Measurements from ENCODE around the gene PDE3A.
"Not testable (repeated sequence)": the region's sequence is repeated elsewhere in the genome, so short reads cannot be mapped to it uniquely, and the experiment has no call there.

The PDE3A gene

DNA sequence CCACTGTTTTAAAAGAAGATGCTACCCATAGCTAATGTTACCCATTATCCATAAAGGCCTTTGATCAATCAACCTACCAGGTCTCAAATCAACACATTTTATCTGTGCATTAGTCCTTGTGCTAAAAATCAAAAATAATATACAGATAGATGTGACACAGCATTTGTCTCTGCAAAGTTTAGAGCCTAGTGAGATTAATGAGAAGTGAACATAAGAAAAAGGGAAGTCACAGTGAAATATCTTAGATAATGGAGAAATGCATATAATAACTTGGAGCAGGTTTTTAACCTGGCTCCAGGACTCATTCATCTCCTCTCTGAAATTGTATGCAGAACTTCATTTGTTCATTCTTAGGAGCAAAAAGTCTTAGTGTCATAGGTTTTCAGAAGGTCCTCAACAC, 7.2 kb downstream of the PDE3A start:
- DNase-seq, result no peak

GRCh38 chr12:20376984-20377383, 8.6 kb downstream of the PDE3A start:
- DNase-seq, result no peak

DNA sequence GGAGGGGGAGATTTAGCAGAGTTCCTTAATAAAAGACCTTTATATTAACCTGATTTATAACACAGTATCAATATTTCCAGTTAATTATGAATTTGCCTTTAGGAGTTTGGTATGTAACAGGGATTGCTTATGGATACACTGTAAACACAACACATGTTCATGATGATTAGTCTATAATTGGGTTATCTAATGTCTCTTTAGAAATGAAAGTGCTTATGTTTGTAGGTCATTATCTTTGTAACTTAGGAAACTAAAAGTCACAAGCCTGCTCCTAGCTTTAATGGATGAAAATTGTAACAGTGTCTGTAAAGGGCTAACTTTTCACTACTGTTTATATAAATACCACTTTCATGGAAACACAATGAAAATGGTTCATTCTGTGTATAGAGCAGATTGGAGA, 9.4 kb downstream of the PDE3A start:
- DNase-seq, result no peak

GRCh38 chr12:20382117-20382516, 13.8 kb downstream of the PDE3A start:
- DNase-seq, result no peak

GRCh38 chr12:20383612-20384011, 15.3 kb downstream of the PDE3A start:
- no peak for DNase-seq

- DNase-seq, result not testable (repeated sequence)
These were observed 16.5 kb downstream of the PDE3A start for GRCh38 chr12:20384836-20385235.

- DNase-seq, result no peak
These were observed 22.5 kb downstream of the PDE3A start for GRCh38 chr12:20390846-20391245.

DNA sequence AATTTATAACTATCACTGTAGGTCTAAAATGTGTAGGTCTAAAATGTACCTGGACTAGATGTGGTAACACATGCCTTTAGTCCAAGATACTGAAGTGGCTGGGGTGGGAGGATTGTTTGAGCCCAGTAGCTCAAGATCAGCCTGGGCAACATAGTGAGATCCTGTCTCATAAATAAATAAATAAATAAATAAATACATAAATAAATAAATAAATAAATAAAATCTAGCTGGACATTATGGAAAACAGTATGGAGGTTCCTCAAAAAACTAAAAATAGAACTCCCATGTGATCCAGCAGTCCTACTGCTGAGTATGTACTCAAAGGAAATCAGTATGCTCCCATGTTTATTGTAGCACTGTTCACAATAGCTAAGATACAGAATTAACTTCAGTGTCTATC, 24.0 kb downstream of the PDE3A start:
- DNase-seq, result no peak

DNA sequence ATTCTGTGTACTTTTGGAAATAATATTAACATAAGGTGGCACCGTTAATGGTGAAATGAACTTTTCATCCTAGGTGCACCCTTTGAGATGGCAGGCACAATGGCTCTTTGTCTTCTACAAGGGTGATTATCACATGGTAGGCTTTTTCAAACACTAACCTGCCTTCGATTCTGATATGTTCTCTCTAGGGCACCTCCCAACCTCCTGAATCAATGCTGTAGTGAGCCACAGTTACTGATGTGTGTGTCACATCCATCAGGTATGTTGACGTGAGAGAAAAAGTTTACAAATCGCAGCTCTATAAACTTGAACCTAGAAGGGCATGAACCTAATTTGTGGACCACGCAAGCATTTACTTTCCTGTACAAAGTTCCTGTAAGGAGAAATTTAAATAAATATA, 25.4 kb downstream of the PDE3A start:
- DNase-seq, result no peak

DNA sequence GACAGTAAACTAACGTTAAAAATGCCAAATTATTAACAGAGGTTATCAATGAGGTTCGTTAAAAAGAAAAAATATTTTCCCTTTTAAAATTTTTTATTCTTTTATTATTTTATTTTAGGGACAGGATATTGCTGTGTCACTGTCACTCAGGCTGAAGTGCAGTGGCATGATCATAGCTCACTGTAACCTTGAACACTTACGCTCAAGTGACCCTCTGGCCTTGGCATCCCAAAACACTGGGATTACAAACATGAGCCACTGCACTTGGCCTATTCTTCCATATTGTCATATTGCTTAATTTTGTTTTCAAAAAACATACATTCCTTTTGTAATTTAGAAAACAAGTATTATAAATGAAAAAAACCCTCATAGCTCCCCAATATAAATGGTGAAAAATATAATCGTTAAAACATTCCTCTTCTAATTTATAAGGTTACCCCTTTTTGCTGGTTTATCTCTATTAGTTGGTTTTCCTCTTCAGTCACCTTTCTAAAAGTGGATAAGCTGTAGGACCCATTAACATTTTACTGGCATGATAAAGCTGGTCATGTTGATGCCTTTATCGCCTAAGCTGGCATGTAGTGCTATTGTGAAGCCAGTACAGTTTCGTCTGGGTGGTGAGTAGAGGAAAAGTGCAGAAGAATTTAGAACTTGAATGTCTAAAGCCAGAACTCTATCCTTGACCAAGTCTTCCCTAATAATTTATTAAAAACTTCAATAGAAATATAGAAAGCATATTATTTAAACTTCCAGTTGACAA, 27.6 kb downstream of the PDE3A start:
- DNase-seq, result no peak

GRCh38 chr12:20398686-20399085, 30.3 kb downstream of the PDE3A start:
- DNase-seq, result no peak

DNA sequence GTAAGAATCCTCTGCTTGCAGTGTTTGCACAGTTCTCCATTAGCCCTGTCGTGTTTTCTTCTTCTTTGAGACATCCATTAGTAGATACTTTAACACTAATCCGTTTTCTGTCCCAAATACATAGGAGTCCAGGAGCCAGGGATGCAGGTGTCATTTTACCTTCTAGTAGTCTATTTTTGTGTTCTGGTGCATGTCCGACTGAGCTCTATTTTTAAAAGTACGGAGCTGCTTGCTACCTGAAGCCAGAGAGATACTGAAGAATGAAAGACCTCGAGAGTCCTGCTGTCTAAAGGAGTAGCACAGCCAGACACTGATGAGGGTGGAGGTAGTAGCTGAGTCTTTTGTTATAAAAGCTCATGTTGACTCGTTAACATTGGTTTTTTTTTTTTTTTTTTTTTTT, 31.7 kb downstream of the PDE3A start:
- no peak for DNase-seq

DNA sequence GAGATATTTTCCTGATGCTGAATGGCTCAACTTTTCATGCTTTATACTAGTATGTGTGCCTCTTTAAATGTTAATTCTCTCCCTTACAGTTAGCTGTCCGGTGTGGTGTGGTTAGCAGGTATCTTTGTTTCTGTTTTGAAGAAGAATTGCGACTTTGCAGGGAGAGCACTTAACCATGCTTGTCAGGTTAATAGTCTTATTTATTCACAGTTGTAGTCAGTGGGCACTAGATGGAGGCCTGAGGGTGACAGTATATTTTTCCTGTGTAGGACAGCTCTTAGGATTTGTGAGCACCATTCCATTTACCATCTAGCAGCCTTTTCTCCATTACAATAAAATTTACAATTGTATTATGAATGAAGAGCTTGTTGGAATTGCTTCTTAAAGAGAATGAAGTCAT, 34.9 kb downstream of the PDE3A start:
- DNase-seq, result no peak

DNA sequence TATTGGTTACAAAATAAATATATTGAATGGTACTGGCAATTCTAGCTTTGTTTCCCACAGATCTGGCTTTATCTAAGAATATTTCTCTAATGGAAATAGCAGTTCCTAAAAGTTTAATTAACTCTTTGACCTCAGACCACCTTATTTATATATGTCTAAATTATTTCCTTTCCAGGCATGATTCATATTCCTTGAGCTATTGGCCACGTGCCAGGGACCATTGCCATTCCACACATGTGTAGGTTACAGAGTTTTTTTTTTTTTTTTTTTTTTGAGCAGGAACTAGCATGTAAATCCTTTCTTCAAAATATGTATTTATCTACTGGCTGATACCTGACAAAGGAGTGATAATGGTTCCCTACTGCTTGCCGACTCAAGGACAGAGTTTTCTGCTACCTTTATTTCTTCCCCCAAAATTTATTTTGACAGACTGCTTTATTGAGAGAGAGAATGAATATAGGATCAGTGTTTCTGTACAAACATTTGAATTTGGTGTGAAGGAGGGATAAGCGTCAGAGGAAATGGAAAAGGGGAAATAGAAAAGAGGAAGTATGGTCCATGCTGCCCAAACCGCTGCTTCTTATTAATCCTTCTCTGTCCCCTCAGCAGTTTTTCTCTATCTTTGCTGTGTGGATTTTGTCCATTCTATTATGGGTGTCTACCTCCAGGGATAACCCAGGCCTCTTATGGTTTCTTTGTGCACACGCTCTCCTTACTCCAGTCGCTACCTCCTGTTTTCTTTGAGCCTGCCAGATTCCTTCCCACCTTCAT, 36.4 kb downstream of the PDE3A start:
- no peak for DNase-seq

DNA sequence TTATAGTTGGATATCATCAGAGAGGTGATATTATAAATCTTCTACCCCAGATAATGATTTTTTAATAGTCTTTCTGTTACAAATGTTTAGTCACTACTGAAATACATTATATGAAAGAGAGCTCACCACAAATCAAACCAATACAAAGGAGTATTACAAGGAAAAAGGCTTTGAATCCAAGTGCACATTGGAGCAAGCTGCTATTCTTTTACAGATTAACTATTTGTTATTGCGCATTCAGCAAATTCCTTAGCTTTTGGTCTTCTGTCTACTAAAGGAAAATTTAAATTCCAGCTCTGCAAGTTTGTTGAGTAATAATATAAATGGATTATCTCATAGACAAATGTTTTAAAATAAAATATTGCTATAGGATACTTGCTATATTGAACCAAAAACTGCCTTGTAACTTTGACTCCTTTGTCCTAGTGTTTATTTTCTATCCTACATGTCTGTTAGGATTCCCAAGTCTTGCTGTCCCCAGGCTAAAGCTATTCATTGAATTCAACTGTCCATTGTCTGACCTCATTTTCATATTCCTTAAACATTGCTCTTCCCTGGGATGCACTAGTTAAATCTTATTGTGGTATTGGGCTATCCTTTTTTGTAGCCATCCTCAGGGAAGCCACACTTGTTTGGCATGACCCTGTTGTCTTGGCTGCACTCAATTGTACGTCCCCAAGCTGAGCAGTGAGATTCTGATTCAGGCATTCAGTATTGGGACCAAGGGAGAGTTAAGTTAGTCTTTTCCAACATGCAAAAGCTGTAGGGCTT, 41.5 kb downstream of the PDE3A start:
- no peak for DNase-seq

GRCh38 chr12:20410734-20411133, 42.4 kb downstream of the PDE3A start:
- DNase-seq, result no peak

DNA sequence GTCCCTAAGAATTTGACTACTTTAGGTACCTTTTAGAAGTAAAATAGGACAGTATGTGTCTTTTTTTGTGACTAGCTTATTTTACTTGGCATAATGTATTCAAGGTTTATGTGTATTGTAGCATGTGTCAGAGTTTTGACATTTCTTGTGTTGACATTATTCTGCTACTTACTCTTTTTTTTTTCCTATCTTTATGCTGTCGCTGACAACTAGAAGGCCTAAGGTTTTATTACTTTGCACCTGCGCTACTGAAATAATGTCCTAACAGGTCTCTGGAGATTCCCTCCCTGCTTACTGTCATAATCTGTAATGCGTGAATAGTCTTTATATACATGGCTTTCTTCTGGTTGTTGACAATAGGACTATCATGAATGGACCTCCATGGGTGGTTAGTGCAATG, 43.0 kb downstream of the PDE3A start:
- no peak for DNase-seq

DNA sequence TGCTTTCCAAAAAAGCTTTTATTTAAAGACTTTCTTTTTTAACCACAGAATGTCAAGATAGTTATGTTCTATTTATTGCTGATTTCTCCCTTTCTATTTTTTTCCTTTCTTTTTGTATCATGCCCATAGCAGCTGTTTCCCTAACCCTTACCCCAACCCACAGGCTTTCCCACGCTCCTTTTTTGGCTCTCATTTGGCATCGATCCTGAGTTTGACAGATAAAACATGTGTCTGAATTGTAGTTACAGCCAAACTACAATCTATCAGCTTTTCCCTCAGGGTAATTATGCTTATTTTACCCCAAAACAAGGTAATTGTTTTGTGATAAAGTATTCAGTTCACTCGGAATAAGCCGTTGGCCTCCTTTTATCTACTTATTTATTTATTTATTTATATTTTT, 46.7 kb downstream of the PDE3A start:
- DNase-seq, result no peak

GRCh38 chr12:20415641-20416040, 47.3 kb downstream of the PDE3A start:
- DNase-seq, result no peak

DNA sequence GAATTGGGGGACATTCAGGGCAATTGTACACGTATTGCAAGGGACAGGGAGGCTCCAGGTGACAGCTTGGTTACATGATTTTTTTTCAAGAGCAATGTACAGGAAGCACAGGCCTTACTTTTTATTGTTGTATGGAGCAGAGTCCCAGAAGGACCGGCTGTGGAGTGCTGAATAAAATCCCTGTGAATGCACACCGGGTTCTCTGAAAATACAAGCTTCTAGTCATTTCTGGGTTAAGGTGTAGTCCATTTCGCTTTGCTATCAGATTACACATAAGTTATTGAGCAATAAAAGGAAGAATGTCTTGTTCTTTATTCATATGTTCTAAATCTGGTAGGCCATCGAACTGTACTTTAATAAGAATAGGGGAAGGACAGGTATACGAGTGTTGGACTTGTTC, 52.2 kb downstream of the PDE3A start:
- DNase-seq, result no peak

DNA sequence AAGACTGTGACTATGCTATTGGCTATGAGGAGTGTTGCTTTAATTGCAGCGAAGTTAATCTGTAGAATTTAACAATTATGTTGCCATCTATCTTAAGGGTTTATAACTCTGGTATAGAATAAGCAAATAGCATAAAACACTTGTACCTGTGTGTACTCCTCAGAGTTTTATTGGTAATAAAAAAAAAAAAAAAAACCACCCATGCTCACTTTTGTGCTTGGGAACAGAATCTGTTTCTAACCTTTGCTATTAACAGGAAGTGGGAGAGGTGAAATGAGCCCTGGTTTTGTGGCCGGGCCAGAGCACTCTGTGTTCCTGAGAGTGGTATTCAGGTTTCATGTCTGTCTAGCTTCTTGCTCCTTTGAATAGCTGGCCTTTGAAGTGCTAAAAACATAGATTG, 53.1 kb downstream of the PDE3A start:
- no peak for DNase-seq

DNA sequence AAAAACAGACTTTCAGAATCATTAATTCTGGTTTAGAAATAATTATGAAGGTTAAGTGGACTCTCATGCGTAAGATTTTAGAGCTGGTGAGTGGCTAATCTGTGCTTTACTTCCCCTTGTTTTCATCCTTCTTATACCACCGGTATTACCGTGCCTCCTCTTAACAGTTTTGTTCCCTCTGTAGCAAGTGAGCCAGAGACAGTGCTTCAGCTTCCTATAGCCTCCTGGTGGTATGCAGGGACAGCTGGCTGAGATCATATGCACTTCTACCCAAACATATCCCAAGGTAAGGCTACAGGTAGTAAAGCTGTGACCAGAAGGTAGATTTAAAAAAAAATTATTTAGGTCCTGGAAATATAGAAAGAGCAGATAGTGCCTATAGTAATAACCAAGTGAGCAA, 55.2 kb downstream of the PDE3A start:
- DNase-seq, result no peak

GRCh38 chr12:20424841-20425240, 56.5 kb downstream of the PDE3A start:
- DNase-seq, result no peak

DNA sequence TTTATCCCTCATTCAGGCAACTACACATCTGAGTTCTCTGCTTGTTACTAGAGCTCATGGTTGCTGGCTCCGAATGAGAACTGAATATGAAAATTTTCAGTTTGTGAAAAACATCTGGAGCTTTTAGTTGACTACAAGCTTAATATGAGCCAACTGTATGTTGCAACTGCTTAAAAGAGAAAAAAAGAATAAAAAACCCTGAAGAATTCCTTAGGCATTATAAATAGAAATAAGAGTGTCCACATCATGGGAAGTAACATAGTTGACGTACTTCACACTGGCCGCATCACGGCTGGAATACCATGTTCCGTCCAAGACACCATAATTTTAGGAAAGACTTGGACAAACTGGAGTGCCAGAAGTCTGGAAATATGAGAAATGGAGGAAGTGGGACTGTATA, 57.9 kb downstream of the PDE3A start:
- no peak for DNase-seq

Data from NCI-H748 treated with DMSO at 0.1 percent for 48 hours (cell line).